ENCODE measurements around the gene SV2B. TPM values are rescaled to one million over a fixed set of nuclear protein-coding genes. Genes with fewer than 3 reads are reported as not detected.

Gene SV2B
- total RNA-seq, 1 donor from 2014 or later: 0.87 TPM

GRCh38 chr15:91133511-91133910 is 33.5 kb downstream of the SV2B start:
- ATAC-seq (no peak), DNase-seq (no peak)
- peaks cover 14% of the 10 kb centered on the region for H3K27me3 ChIP-seq
- no peak overlapping the region for H3K27ac ChIP-seq
- no peak for TF ChIP-seq CTCF (IDR thresholded peaks at IDR 0.05)
- H3K9me3 ChIP-seq: no peaks in the 10 kb centered on the region
- H3K4me1 ChIP-seq: no peaks in the 10 kb centered on the region
- H3K36me3 ChIP-seq: no peaks in the 10 kb centered on the region
- no peak overlapping the region for H3K4me3 ChIP-seq
- intact Hi-C loops (cut with DNase I): no loop called here

- Histone ChIP-seq H3K4me3 (no peak overlapping the region), H3K27me3 (no peaks in the 10 kb centered on the region), H3K4me1 (no peaks in the 10 kb centered on the region), H3K27ac (no peak overlapping the region), H3K9me3 (no peaks in the 10 kb centered on the region), H3K36me3 (no peaks in the 10 kb centered on the region)
- DNase-seq (no peak), ATAC-seq (no peak)
- intact Hi-C loops (cut with DNase I): no loop called here
- TF ChIP-seq CTCF (IDR thresholded peaks at IDR 0.05): no peak
Measured at GRCh38 chr15:91135201-91136130, 35.4 kb downstream of the SV2B start.

GRCh38 chr15:91136386-91136923 is 36.4 kb downstream of the SV2B start:
- no peak overlapping the region for H3K4me3 ChIP-seq
- no peaks in the 10 kb centered on the region for H3K4me1 ChIP-seq
- H3K27me3 ChIP-seq: no peaks in the 10 kb centered on the region
- no peak for TF ChIP-seq CTCF (IDR thresholded peaks at IDR 0.05)
- no peaks in the 10 kb centered on the region for H3K9me3 ChIP-seq
- DNase-seq (no peak), ATAC-seq (no peak)
- no peaks in the 10 kb centered on the region for H3K36me3 ChIP-seq
- intact Hi-C loops (cut with DNase I): no loop called here
- H3K27ac ChIP-seq: no peak overlapping the region

- Histone ChIP-seq H3K4me3 (no peak overlapping the region), H3K27ac (no peak overlapping the region), H3K27me3 (no peaks in the 10 kb centered on the region), H3K36me3 (no peaks in the 10 kb centered on the region), H3K4me1 (no peaks in the 10 kb centered on the region), H3K9me3 (no peaks in the 10 kb centered on the region)
- ATAC-seq (no peak), DNase-seq (no peak)
- intact Hi-C loops (cut with DNase I): no loop called here
- no peak for TF ChIP-seq CTCF (IDR thresholded peaks at IDR 0.05)
Measured at GRCh38 chr15:91140601-91141000, 40.5 kb downstream of the SV2B start.

GRCh38 chr15:91141097-91141496 is 41.0 kb downstream of the SV2B start:
- intact Hi-C loops (cut with DNase I): no loop called here
- TF ChIP-seq CTCF (IDR thresholded peaks at IDR 0.05): no peak
- DNase-seq (no peak), ATAC-seq (no peak)
- no peaks in the 10 kb centered on the region for H3K4me1 ChIP-seq
- no peak overlapping the region for H3K4me3 ChIP-seq
- no peaks in the 10 kb centered on the region for H3K9me3 ChIP-seq
- H3K27ac ChIP-seq: no peak overlapping the region
- no peaks in the 10 kb centered on the region for H3K36me3 ChIP-seq
- H3K27me3 ChIP-seq: no peaks in the 10 kb centered on the region

Measured in upper lobe of right lung (tissue), 1 donor.